ENCODE measurements around the gene USP53. TPM values are rescaled to one million over a fixed set of nuclear protein-coding genes. Genes with fewer than 3 reads are reported as not detected.
"Not testable (repeated sequence)": the region's sequence is repeated elsewhere in the genome, so short reads cannot be mapped to it uniquely, and the experiment has no call there.

Gene USP53
- polyA plus RNA-seq, 4 donors = 34.0 to 46.2 (median 39.2) TPM

DNA sequence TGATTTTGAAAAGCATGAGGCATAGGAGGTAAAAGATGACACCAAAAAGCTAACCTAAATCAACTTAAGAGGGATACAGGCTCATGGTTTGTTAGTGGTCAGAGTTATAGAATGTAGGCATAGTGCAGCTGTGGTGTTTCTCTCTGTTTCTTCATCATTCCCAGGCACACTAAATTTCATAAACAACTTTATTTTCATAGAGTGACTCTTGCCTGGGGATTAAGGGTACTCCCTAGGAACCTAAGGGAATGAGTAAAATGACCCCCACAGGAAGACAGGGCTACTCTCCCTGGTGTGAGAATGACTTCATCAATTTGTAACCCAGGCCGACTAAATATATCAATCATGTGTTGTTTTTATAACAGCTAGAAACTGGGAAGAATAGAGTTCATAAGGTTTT is 98.3 kb downstream of the USP53 start:
- DNase-seq (ENCODE audit: low read depth in 4 of 4, low spot score in 2 of 4) = no peak

DNA sequence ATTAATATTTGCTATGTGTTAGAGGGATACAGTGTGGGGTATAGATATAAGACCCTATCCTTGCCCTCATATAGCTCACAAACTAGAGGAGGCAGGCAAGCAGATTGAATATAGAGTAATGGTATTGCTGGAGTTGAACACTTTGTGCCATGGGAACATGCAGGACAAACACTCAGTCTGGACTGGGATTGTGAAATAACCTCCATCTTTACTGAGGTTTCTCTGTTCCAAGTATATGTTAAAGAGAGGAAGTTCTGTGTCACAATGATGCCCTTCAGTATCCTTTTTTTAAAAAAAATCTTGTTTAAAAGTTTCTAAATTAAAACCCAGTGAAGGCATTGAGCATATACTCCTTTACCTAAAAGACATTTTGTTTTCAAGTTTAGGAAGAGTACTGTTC is 100.7 kb downstream of the USP53 start:
- DNase-seq (ENCODE audit: low read depth in 4 of 4, low spot score in 2 of 4) = no peak

DNA sequence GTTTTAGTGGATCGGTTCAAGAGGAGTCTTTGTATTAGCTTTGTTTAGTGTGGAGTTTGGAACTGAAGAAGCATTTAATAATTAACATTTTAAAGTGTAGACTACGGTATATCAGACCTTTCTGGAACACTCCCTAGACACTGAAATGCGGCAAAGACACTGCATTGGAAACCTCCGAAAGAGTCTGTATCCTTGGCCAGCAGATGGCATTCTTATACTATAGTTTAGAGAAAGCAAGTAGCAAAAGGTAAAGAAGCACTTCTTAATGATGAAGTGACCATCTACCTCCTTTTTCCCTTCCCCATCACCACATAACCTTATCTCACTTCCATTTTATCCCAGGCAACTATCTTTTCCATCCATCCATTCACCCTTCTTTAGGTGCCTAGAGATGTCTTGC is 101.8 kb downstream of the USP53 start:
- peak in 3 of 4 donors; percentile 11 to 49 (median 32) for DNase-seq (ENCODE audit: low read depth in 4 of 4, low spot score in 2 of 4)

DNA sequence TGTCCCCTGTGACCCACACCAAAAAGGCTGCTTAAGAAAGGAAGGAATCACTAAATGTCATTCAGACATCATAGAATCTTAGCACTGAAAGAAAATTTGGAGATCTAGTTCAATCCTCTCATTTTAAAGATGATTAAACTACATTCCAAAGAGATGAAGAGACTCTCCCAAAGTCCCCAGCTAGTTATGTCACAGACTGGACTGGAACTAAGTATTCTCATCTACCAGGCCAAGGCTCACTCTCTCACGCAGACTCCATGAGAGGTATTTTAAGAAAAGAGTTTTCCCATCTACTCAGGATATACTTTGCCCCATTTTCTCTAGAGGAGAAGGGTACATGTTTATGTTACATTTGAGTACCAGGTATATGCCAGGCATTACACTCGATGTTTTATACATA is 102.5 kb downstream of the USP53 start:
- no peak for DNase-seq (ENCODE audit: low read depth in 4 of 4, low spot score in 2 of 4)

DNA sequence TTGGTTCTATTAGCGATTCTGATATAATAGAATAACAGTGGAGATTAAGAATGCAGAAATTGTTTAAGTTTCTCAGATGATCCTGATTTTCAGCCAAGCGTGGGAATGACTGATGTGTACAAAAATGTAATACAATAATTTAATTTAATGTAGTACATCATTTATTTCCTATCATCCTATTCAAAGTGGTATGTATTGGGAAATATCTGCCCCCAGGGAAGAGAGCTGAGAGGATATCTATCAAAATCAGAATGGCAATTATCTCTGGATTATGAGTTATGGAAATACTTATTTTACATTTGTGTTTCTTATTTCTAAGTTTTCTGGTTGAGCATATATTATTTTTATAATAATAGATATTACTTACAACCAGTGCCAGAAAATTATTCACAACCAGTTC is 105.5 kb downstream of the USP53 start:
- DNase-seq (ENCODE audit: low read depth in 4 of 4, low spot score in 2 of 4) = no peak

DNA sequence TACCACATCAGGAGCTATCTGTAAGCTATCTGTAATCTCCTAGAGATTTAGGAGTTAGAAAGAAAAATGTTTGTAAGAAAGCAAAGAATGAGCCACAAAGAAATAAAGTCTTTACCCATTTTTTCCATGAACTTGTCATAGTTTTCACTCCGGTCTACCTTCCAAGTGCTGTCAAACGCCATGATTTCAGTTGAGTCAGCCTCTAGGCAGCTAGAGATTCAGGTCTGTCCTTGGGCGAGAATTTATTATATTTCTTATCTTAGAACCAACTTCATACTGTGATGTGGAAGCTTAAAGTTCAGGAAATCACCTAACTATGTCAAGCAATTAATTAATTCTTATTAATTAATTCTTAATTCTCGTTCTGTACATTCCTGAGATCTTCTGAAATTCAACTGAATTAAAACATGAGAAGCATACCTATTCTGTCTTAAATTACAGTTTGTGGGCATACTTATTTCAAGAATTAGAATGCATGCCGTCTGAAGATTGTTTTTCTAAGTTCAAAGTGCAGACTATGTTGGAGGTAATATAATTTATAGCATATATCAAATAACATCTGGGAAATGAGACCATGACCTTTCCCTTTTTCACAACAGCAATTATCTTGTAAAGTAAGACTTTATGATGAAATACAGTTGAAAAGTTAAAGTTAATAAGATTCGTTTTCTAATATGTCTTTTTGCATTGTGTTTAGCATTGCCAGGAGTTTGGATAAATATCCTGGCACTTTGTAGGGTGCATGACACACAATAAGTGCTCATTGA is 109.6 kb downstream of the USP53 start, which contains the start of gene FABP2:
Gene FABP2, minus strand, starts transcription at position 218 of the 767 bp plus-strand sequence. Its CDS starts 36 bp downstream, at position 182.
- no peak for DNase-seq (ENCODE audit: low read depth in 4 of 4, low spot score in 2 of 4)

DNA sequence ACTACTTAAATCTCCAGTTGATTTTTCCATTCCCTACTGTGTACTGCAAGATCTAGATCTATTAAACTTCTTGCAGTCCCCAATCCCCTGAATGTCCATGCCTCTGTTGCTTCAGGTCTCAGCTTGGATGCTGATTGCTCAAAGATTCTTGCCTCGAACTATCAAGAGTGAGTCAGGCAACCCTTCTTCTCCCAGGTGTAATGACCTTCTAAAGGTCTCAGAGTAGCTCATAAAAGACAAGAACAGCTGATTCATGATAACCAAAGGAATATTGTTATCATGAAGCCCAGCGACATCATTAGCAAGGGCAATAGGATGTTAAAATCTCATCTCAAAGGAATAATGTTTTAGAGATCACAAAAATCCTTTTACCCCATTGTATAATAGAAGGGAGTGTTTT is 116.2 kb downstream of the USP53 start:
- DNase-seq (ENCODE audit: low read depth in 4 of 4, low spot score in 2 of 4) = no peak

DNA sequence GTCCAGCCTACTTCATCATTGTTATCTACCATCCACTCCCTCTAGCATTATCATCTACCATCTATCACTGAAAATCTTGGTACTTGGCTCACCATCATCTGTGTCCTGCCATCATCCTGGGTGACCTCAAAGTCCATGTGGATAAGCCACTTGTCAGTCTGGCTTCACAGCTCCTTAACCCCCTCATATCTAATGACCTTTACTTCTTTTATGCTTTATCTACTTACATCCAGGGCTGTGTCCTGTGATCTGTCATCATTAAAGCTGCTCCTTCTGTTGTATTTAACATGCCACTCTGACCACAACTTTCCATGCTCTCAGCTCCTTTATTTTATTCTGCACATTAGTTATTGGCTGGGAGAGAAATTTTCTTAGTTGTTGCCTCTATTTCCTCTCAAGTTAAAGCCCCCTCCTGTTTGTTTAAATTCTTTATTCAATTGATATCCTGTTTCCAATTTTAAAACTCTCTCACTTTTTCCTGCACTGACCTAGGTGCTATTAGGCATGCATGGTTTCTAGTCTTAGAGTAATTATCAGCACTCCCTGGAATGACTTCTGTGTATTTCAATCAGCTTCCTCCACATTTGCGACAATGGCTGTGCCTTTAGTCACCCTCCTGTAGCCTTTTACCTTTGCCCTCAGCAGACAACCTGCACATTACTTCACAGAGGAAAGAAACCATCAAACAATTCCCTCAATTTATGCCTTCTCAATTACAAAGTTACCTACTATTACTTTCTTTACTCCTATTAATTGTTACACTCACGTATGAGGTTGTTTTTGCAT is 117.5 kb downstream of the USP53 start:
- no peak for DNase-seq (ENCODE audit: low read depth in 4 of 4, low spot score in 2 of 4)

DNA sequence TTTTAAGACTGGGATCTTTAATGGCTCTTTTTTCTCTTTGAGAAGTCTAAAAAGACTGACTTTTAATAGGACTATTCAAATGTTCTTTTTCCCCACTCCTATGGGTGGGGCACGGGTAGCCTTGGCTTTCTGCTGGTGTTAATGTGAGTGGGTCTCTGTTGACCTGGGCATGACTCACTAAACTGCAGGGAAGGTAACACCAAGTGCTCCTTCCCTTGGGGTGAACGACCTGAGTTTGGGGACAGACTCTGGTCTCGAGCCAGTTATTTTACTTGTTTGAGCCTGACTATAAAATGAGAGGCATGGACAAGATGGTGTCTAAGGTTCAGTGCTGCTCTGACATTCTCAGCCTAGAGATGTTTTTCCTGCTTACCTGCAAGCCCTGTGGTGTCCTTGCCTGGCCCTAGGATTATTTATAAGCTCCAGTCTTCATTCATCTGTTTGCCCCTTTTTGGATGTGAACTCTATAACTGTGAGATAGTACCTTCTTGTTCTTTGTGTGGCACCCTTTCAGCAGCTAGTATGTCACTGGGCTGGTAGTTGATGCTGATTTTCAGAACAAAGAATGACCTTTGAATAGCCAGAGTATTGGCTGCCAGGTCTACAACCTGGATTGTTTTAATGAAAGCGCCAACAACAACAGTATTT is 123.9 kb downstream of the USP53 start:
- DNase-seq (ENCODE audit: low read depth in 4 of 4, low spot score in 2 of 4) = not testable (repeated sequence)

DNA sequence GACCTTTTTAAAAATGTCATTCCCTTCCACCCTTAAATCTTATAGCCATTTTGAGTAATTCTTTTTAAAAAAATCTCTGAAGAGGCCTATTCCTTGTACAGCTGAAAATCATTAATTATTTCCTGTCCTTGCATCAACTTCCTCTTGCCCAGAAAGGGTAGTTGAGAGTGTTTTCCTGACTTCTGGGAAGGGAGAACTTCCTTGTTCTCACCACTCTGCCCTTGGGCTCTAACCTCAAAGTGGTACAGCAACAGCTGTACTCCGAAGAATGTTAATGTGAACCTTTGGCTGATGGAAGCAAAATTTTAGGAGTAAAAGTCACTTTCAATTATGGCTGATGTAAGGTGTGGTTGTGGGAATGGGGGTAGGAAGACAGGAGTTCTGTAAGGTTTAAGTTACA is 124.5 kb downstream of the USP53 start:
- no peak for DNase-seq (ENCODE audit: low read depth in 4 of 4, low spot score in 2 of 4)

DNA sequence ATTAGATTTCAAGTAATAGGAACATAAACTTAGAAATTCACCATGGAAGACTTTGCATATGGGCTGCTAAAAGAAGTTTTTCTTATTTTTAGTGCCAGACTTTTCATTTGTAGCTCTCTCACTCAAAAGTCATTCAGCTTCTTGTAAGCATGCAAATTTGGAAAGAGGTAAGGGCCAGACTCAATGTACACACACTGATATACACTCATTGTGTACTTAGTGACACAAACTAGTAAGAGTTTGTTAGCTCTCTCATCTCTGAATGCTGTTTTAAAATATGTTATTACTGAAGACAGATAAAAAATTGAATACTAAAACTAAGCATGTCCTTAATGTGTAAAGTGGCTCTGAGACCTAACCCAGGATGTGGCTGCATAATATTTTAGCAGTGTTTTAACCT is 127.4 kb downstream of the USP53 start:
- DNase-seq (ENCODE audit: low read depth in 4 of 4, low spot score in 2 of 4) = not testable (repeated sequence)

DNA sequence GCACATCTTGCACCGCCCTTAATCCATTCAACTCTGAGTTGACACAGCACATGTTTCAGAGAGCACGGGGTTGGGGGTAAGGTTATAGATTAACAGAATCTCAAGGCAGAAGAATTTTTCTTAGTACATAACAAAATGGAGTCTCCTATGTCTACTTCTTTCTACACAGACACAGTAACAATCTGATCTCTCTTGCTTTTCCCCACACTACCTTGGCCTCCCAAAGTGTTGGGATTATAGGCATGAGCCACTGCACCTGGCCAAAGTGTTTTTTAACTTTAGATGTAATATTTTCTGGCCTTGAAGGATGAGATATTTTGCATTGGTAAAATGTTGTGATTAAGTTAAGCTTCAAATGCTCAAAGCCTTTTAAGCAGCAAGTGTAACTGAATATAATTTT is 130.8 kb downstream of the USP53 start:
- not testable (repeated sequence) for DNase-seq (ENCODE audit: low read depth in 4 of 4, low spot score in 2 of 4)

Other genes with a start within 250 kb of the USP53 start
- gene MYOZ2, start 76.9 kb upstream of the USP53 start, polyA plus RNA-seq (ENCODE audit: insufficient read length in 4 of 4) = under 1 TPM; 0.29 to 0.55 (median 0.36) TPM
- 1 to 10 TPM in 2 of 4 donors, under 1 TPM in 2; 0.06 to 1.3 (median 0.96) TPM for gene FABP2, start 109.4 kb downstream of the USP53 start, polyA plus RNA-seq (ENCODE audit: insufficient read length in 4 of 4)